Measurements from ENCODE around the gene SMARCA1. TPM values are rescaled to one million over a fixed set of nuclear protein-coding genes. Genes with fewer than 3 reads are reported as not detected.
"Not testable (repeated sequence)": the region's sequence is repeated elsewhere in the genome, so short reads cannot be mapped to it uniquely, and the experiment has no call there.

SMARCA1 gene
- total RNA-seq, 2 experiments from 2014 or later = 0.19 TPM; not detected in 1

DNA sequence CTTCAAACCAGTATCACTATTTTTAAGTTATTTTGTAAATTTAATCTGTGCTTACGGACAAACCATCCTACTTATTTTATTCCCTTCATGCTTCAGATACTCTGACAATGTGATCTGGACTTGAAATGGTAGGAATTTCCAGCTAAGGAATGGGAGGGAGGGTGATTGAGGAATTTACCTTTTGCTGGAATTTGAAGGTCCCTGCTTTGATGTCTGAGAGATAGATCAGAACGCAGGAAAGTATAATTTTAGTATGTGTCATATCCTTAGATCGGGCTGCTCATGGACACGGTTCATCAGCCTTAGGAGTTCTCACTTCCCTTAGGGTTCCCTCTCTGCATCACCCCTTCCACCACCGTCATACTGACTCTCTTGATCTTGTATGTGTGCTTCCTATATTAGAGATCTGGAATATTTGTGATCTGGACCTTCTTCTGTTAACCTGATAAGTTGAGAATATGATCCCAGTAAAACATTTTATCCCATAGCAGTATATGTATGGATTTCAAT is 33.6 kb upstream of the SMARCA1 start:
- peak; percentile 0 for DNase-seq (ENCODE audit: low spot score)
- Histone ChIP-seq H4K20me1 (ENCODE audit: insufficient read depth, low read length) (no peaks in the 10 kb centered on the region), H3K4me2 (ENCODE audit: low read length) (no peak overlapping the region), H3K9me2 (ENCODE audit: insufficient read depth, low read length) (no peaks in the 10 kb centered on the region), H3K4me3 (ENCODE audit: low read depth, low read length, poor library complexity, severe bottlenecking) (no peak overlapping the region), H3K27ac (ENCODE audit: low read depth, low read length, poor library complexity, severe bottlenecking) (no peak overlapping the region), H2AFZ (ENCODE audit: low read length) (no peak overlapping the region), H3K79me2 (ENCODE audit: insufficient read depth, low read depth, low read length) (no peaks in the 10 kb centered on the region), H3K4me1 (ENCODE audit: insufficient read depth, low read length, poor library complexity, severe bottlenecking) (peaks cover 24% of the 10 kb centered on the region), H3K36me3 (ENCODE audit: insufficient read depth, low read length) (peaks cover 50% of the 10 kb centered on the region), H3K9me3 (ENCODE audit: low read length) (no peaks in the 10 kb centered on the region)
- TF ChIP-seq, protein P1, sequence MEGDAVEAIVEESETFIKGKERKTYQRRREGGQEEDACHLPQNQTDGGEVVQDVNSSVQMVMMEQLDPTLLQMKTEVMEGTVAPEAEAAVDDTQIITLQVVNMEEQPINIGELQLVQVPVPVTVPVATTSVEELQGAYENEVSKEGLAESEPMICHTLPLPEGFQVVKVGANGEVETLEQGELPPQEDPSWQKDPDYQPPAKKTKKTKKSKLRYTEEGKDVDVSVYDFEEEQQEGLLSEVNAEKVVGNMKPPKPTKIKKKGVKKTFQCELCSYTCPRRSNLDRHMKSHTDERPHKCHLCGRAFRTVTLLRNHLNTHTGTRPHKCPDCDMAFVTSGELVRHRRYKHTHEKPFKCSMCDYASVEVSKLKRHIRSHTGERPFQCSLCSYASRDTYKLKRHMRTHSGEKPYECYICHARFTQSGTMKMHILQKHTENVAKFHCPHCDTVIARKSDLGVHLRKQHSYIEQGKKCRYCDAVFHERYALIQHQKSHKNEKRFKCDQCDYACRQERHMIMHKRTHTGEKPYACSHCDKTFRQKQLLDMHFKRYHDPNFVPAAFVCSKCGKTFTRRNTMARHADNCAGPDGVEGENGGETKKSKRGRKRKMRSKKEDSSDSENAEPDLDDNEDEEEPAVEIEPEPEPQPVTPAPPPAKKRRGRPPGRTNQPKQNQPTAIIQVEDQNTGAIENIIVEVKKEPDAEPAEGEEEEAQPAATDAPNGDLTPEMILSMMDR (conservative IDR thresholded peaks at IDR 0.05; ENCODE audit: low read length) = no peak
- TF ChIP-seq EZH2phosphoT487 (IDR thresholded peaks at IDR 0.05; ENCODE audit: borderline replicate concordance, low read depth, low read length) = no peak
- BruUV-seq (replicated peaks) = no TSS peak
- ChIA-PET POLR2A (no interaction called here), CTCF (ENCODE audit: unreplicated experiment) (no interaction called here)
- intact Hi-C loops (cut with micrococcal nuclease; ENCODE audit: unreplicated experiment) = no loop called here

DNA sequence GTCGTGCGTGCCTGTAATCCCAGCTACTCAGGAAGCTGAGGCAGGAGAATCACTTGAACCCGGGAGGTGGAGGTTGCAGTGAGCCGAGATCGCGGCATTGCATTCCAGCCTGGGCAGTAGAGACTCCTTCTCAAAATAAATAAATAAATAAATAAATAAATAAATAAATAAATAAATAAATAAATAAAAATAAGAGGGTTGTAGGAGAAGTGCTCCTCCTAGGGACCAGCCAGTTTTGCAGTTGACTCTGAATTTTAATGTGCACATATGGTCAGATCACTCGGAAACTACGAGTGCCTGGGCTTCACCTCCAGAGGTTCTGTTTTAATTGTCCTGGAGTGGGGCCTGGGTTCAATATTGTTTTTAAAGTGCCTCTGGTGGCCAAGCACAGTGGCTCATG is 31.5 kb upstream of the SMARCA1 start:
- H3K4me3 ChIP-seq (ENCODE audit: low read depth, low read length, poor library complexity, severe bottlenecking); POLR2A ChIA-PET; H3K9me3 ChIP-seq (ENCODE audit: low read length); H2AFZ ChIP-seq (ENCODE audit: low read length); H4K20me1 ChIP-seq (ENCODE audit: insufficient read depth, low read length); CTCF ChIA-PET (ENCODE audit: unreplicated experiment); H3K27ac ChIP-seq (ENCODE audit: low read depth, low read length, poor library complexity, severe bottlenecking); BruUV-seq (replicated peaks); H3K79me2 ChIP-seq (ENCODE audit: insufficient read depth, low read depth, low read length); intact Hi-C loops (cut with micrococcal nuclease; ENCODE audit: unreplicated experiment); H3K9me2 ChIP-seq (ENCODE audit: insufficient read depth, low read length); DNase-seq (ENCODE audit: low spot score): not testable (repeated sequence)
- Histone ChIP-seq H3K36me3 (ENCODE audit: insufficient read depth, low read length) (peaks cover 29% of the 10 kb centered on the region), H3K4me1 (ENCODE audit: insufficient read depth, low read length, poor library complexity, severe bottlenecking) (peaks cover 24% of the 10 kb centered on the region), H3K4me2 (ENCODE audit: low read length) (peak overlapping the region; percentile 72; the same call in 1 of the 2 replicates)

DNA sequence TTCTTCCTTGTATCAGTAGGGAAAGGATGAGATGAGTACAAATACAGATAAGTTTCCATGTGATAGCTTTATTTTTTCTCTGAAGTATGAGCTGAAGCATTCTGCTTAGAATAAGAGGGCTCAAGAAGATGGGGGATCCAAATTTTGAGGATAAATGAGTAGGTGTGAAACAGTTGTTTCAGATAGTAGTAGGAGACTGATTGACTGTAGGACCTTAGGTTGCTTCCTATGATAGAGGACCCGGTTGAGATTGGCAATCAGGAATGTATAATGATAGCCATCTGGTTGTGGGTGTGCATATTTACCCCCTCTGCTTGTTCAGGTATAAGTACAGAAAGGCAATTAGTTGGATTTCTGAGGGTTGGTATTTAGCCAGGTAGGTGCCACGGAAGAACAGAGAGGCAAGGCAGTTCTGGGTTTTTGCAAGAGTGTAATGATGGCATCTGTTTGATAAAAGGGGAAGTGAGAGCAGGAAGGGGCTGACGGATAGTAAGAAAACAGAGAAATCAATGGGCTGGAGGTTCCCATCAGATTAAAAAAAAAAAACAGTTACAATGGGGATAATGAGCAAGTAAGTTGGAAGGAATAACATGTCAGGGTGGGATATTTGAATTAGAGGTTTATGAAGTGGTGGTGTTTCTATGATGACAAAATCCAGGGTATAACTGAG is 30.5 kb upstream of the SMARCA1 start:
- peak overlapping the region; percentile 52 for H3K27ac ChIP-seq (ENCODE audit: low read depth, low read length, poor library complexity, severe bottlenecking)
- no peaks in the 10 kb centered on the region for H3K9me3 ChIP-seq (ENCODE audit: low read length)
- TF ChIP-seq, protein P1 (conservative IDR thresholded peaks at IDR 0.05; ENCODE audit: low read length) = no peak
- no peak for TF ChIP-seq EZH2phosphoT487 (IDR thresholded peaks at IDR 0.05; ENCODE audit: borderline replicate concordance, low read depth, low read length)
- H3K4me1 ChIP-seq (ENCODE audit: insufficient read depth, low read length, poor library complexity, severe bottlenecking) = peaks cover 24% of the 10 kb centered on the region
- peak overlapping the region; percentile 49; the same call in 1 of the 2 replicates for H2AFZ ChIP-seq (ENCODE audit: low read length)
- POLR2A ChIA-PET = interaction anchor here (0.7 to 1.1 kb wide), 2 partner anchors 10 to 474 kb away, joined by 3 read pairs; no protein-coding TSS in a partner anchor
- CTCF ChIA-PET (ENCODE audit: unreplicated experiment) = no interaction called here
- H3K9me2 ChIP-seq (ENCODE audit: insufficient read depth, low read length) = no peaks in the 10 kb centered on the region
- H4K20me1 ChIP-seq (ENCODE audit: insufficient read depth, low read length) = no peaks in the 10 kb centered on the region
- no peaks in the 10 kb centered on the region for H3K79me2 ChIP-seq (ENCODE audit: insufficient read depth, low read depth, low read length)
- BruUV-seq (replicated peaks) = TSS peak; percentile 66
- peak; percentile 73 for DNase-seq (ENCODE audit: low spot score)
- peaks cover 19% of the 10 kb centered on the region; the same call in 1 of the 2 replicates for H3K36me3 ChIP-seq (ENCODE audit: insufficient read depth, low read length)
- peak overlapping the region; percentile 24 for H3K4me3 ChIP-seq (ENCODE audit: low read depth, low read length, poor library complexity, severe bottlenecking)
- peak overlapping the region; percentile 72 for H3K4me2 ChIP-seq (ENCODE audit: low read length)
- intact Hi-C loops (cut with micrococcal nuclease; ENCODE audit: unreplicated experiment) = no loop called here

All from OCI-LY7 (cell line).